HG03039 (cell line): ENCODE data around the gene GPLD1.
"Not testable (repeated sequence)": the region's sequence is repeated elsewhere in the genome, so short reads cannot be mapped to it uniquely, and the experiment has no call there.

ENCODE experiments used
- ATAC-seq: cut with Tn5 transposase; IDR thresholded peaks from one replicate; pipeline ENCODE4 v1.9.1; 2021; ENCODE audit warnings: mild to moderate bottlenecking, moderate library complexity; ENCODE audit not compliant: unreplicated experiment

Gene GPLD1

GRCh38 chr6:24489470-24489869 is at the start of gene GPLD1:
Gene GPLD1 (minus strand): TSS chr6:24489578. CDS start chr6:24489511, 67 bp downstream.
- ATAC-seq, result no peak

- ATAC-seq, result no peak
These were observed 48.5 kb upstream of the GPLD1 start for GRCh38 chr6:24537771-24538385.

GRCh38 chr6:24537082-24537699 is 47.8 kb upstream of the GPLD1 start:
- no peak for ATAC-seq

GRCh38 chr6:24536466-24536865 is 47.1 kb upstream of the GPLD1 start:
- ATAC-seq, result no peak

GRCh38 chr6:24535210-24535609 is 45.8 kb upstream of the GPLD1 start:
- no peak for ATAC-seq

- ATAC-seq, result no peak
These were observed 45.0 kb upstream of the GPLD1 start for GRCh38 chr6:24534329-24534728.

GRCh38 chr6:24529985-24530384 is 40.6 kb upstream of the GPLD1 start:
- ATAC-seq, result no peak

- no peak for ATAC-seq
These were observed 35.4 kb upstream of the GPLD1 start for GRCh38 chr6:24524805-24525204.

GRCh38 chr6:24524329-24524728 is 35.0 kb upstream of the GPLD1 start:
- ATAC-seq, result no peak

- ATAC-seq, result peak; percentile 33
These were observed 33.1 kb upstream of the GPLD1 start for GRCh38 chr6:24522228-24523176.

GRCh38 chr6:24520929-24521546 is 31.7 kb upstream of the GPLD1 start:
- peak; percentile 42 for ATAC-seq

GRCh38 chr6:24517659-24518543 is 28.5 kb upstream of the GPLD1 start:
- ATAC-seq, result peak; percentile 66

- ATAC-seq, result no peak
These were observed 24.2 kb upstream of the GPLD1 start for GRCh38 chr6:24513602-24514001.

GRCh38 chr6:24511976-24512375 is 22.6 kb upstream of the GPLD1 start:
- ATAC-seq, result not testable (repeated sequence)

GRCh38 chr6:24506814-24507520 is 17.6 kb upstream of the GPLD1 start:
- no peak for ATAC-seq

GRCh38 chr6:24504649-24505586 is 15.5 kb upstream of the GPLD1 start:
- ATAC-seq, result no peak

- ATAC-seq, result no peak
These were observed 14.9 kb upstream of the GPLD1 start for GRCh38 chr6:24504287-24504648.

GRCh38 chr6:24501914-24502313 is 12.5 kb upstream of the GPLD1 start:
- no peak for ATAC-seq

- ATAC-seq, result no peak
These were observed 12.0 kb upstream of the GPLD1 start for GRCh38 chr6:24501374-24501773.
